ENCODE results near the gene ORM2. TPM values are rescaled to one million over a fixed set of nuclear protein-coding genes. Genes with fewer than 3 reads are reported as not detected.

ORM2 gene
- total RNA-seq, 2 experiments from 2014 or later, result not detected

- DNase-seq, result no peak
- Mint-ChIP-seq H3K9me3 (no peaks in the 10 kb centered on the region), H3K27me3 (no peaks in the 10 kb centered on the region), H3K27ac (no peak overlapping the region), H3K4me1 (peaks cover 25% of the 10 kb centered on the region), H3K36me3 (ENCODE audit: low read depth) (peaks cover 93% of the 10 kb centered on the region), H3K4me3 (no peak overlapping the region)
- ChIA-PET POLR2A (interaction anchor here (3.1 kb wide), 1 partner anchor 42 kb away, joined by 16 read pairs; the partner anchor contains the start of gene AKNA), CTCF (interaction anchor here (1.9 kb wide), 1 partner anchor 41 kb away, joined by 4 read pairs; no protein-coding TSS in a partner anchor)
Observed at GRCh38 chr9:114344692-114345091, 15.0 kb downstream of the ORM2 start.

GRCh38 chr9:114345493-114346065, 15.9 kb downstream of the ORM2 start:
- H3K9me3 Mint-ChIP-seq, result no peaks in the 10 kb centered on the region
- DNase-seq, result no peak
- H3K27me3 Mint-ChIP-seq, result no peaks in the 10 kb centered on the region
- CTCF ChIA-PET, result no interaction called here
- H3K27ac Mint-ChIP-seq, result no peak overlapping the region
- POLR2A ChIA-PET, result interaction anchor here (0.7 to 3.1 kb wide), 4 partner anchors 9 to 42 kb away, joined by 3 to 16 read pairs (median 3); partner anchors contain the start of gene AKNA
- peaks cover 93% of the 10 kb centered on the region for H3K36me3 Mint-ChIP-seq (ENCODE audit: low read depth)
- H3K4me3 Mint-ChIP-seq, result no peak overlapping the region
- peaks cover 34% of the 10 kb centered on the region for H3K4me1 Mint-ChIP-seq

- no peaks in the 10 kb centered on the region for H3K27me3 Mint-ChIP-seq
- no peaks in the 10 kb centered on the region for H3K9me3 Mint-ChIP-seq
- no peak for DNase-seq
- H3K4me1 Mint-ChIP-seq, result peaks cover 39% of the 10 kb centered on the region
- H3K27ac Mint-ChIP-seq, result peak overlapping the region; percentile 31
- POLR2A ChIA-PET, result interaction anchor here (0.7 to 1.4 kb wide), 3 partner anchors 10 to 23 kb away, joined by 3 read pairs; no protein-coding TSS in a partner anchor
- CTCF ChIA-PET, result no interaction called here
- no peak overlapping the region for H3K4me3 Mint-ChIP-seq
- H3K36me3 Mint-ChIP-seq (ENCODE audit: low read depth), result peaks cover 93% of the 10 kb centered on the region
Observed at GRCh38 chr9:114346146-114346545, 16.5 kb downstream of the ORM2 start.

- Mint-ChIP-seq H3K36me3 (ENCODE audit: low read depth) (peaks cover 92% of the 10 kb centered on the region), H3K4me1 (peaks cover 45% of the 10 kb centered on the region), H3K27ac (peak overlapping the region; percentile 91), H3K27me3 (no peaks in the 10 kb centered on the region), H3K9me3 (no peaks in the 10 kb centered on the region), H3K4me3 (no peak overlapping the region)
- no peak for DNase-seq
- ChIA-PET CTCF (no interaction called here), POLR2A (interaction anchor here (1.0 to 1.4 kb wide), 3 partner anchors 9 to 37 kb away, joined by 3 to 6 read pairs (median 3); no protein-coding TSS in a partner anchor)
Observed at GRCh38 chr9:114347675-114348074, 18.0 kb downstream of the ORM2 start.

GRCh38 chr9:114348261-114348905, 18.7 kb downstream of the ORM2 start:
- no peak for DNase-seq
- ChIA-PET POLR2A (interaction anchor here (0.8 to 9.1 kb wide), 5 partner anchors 12 to 38 kb away, joined by 3 to 115 read pairs (median 3); partner anchors contain the start of gene AKNA), CTCF (interaction anchor here (1.1 to 1.4 kb wide), 2 partner anchors 31 to 37 kb away, joined by 3 to 4 read pairs; no protein-coding TSS in a partner anchor)
- Mint-ChIP-seq H3K9me3 (no peaks in the 10 kb centered on the region), H3K27ac (peak overlapping the region; percentile 91), H3K4me3 (no peak overlapping the region), H3K4me1 (peaks cover 48% of the 10 kb centered on the region), H3K36me3 (ENCODE audit: low read depth) (peaks cover 90% of the 10 kb centered on the region), H3K27me3 (no peaks in the 10 kb centered on the region)

- POLR2A ChIA-PET, result interaction anchor here (0.5 to 9.1 kb wide), 5 partner anchors 17 to 37 kb away, joined by 3 to 115 read pairs (median 3); partner anchors contain the start of gene AKNA
Observed at GRCh38 chr9:114348906-114349482, 19.3 kb downstream of the ORM2 start.

GRCh38 chr9:114349713-114350480, 20.2 kb downstream of the ORM2 start:
- CTCF ChIA-PET, result interaction anchor here (1.4 kb wide), 1 partner anchor 10 kb away, joined by 4 read pairs; no protein-coding TSS in a partner anchor
- Mint-ChIP-seq H3K4me1 (peaks cover 50% of the 10 kb centered on the region), H3K9me3 (no peaks in the 10 kb centered on the region), H3K27me3 (no peaks in the 10 kb centered on the region), H3K4me3 (no peak overlapping the region), H3K27ac (peak overlapping the region; percentile 91), H3K36me3 (ENCODE audit: low read depth) (peaks cover 84% of the 10 kb centered on the region)
- POLR2A ChIA-PET, result interaction anchor here (0.7 to 9.1 kb wide), 8 partner anchors 10 to 36 kb away, joined by 3 to 115 read pairs (median 5); partner anchors contain the start of gene AKNA
- no peak for DNase-seq

More at GRCh38 chr9:114348906-114349482, 19.3 kb downstream of the ORM2 start:
- Mint-ChIP-seq H3K4me3 (no peak overlapping the region), H3K9me3 (no peaks in the 10 kb centered on the region), H3K4me1 (peaks cover 52% of the 10 kb centered on the region), H3K36me3 (ENCODE audit: low read depth) (peaks cover 88% of the 10 kb centered on the region), H3K27me3 (no peaks in the 10 kb centered on the region), H3K27ac (peak overlapping the region; percentile 91)
- CTCF ChIA-PET, result interaction anchor here (1.1 to 1.4 kb wide), 2 partner anchors 30 to 36 kb away, joined by 3 to 4 read pairs; no protein-coding TSS in a partner anchor
- peak; percentile 75 for DNase-seq

- Mint-ChIP-seq H3K27me3 (no peaks in the 10 kb centered on the region), H3K4me1 (peaks cover 50% of the 10 kb centered on the region), H3K4me3 (no peak overlapping the region), H3K9me3 (no peaks in the 10 kb centered on the region), H3K36me3 (ENCODE audit: low read depth) (peaks cover 77% of the 10 kb centered on the region), H3K27ac (peak overlapping the region; percentile 91)
- no peak for DNase-seq
- ChIA-PET POLR2A (interaction anchor here (0.7 to 9.1 kb wide), 5 partner anchors 14 to 35 kb away, joined by 3 to 115 read pairs (median 7); partner anchors contain the start of gene AKNA), CTCF (interaction anchor here (1.4 kb wide), 1 partner anchor 11 kb away, joined by 4 read pairs; no protein-coding TSS in a partner anchor)
Observed at GRCh38 chr9:114350636-114351401, 21.1 kb downstream of the ORM2 start.

- CTCF ChIA-PET, result interaction anchor here (0.7 to 2.4 kb wide), 3 partner anchors 11 to 14 kb away, joined by 3 to 9 read pairs (median 4); no protein-coding TSS in a partner anchor
- Mint-ChIP-seq H3K27ac (peak overlapping the region; percentile 11), H3K36me3 (ENCODE audit: low read depth) (peaks cover 77% of the 10 kb centered on the region), H3K4me3 (no peak overlapping the region), H3K27me3 (no peaks in the 10 kb centered on the region), H3K4me1 (peaks cover 54% of the 10 kb centered on the region), H3K9me3 (no peaks in the 10 kb centered on the region)
- POLR2A ChIA-PET, result interaction anchor here (2.8 to 9.1 kb wide), 2 partner anchors 11 to 34 kb away, joined by 20 to 115 read pairs; partner anchors contain the start of gene AKNA
- DNase-seq, result no peak
Observed at GRCh38 chr9:114351932-114352331, 22.3 kb downstream of the ORM2 start.

- DNase-seq, result no peak
- Mint-ChIP-seq H3K27ac (no peak overlapping the region), H3K4me1 (peaks cover 46% of the 10 kb centered on the region), H3K4me3 (no peak overlapping the region), H3K27me3 (no peaks in the 10 kb centered on the region), H3K36me3 (ENCODE audit: low read depth) (peaks cover 75% of the 10 kb centered on the region), H3K9me3 (no peaks in the 10 kb centered on the region)
- ChIA-PET CTCF (no interaction called here), POLR2A (interaction anchor here (0.6 to 9.1 kb wide), 4 partner anchors 11 to 30 kb away, joined by 3 to 115 read pairs (median 6); partner anchors contain the start of gene AKNA)
Observed at GRCh38 chr9:114355821-114356220, 26.2 kb downstream of the ORM2 start.

GRCh38 chr9:114356792-114357191, 27.1 kb downstream of the ORM2 start:
- ChIA-PET POLR2A (interaction anchor here (1.2 to 9.1 kb wide), 3 partner anchors 11 to 29 kb away, joined by 5 to 115 read pairs (median 8); partner anchors contain the start of gene AKNA), CTCF (interaction anchor here (0.6 kb wide), 1 partner anchor 17 kb away, joined by 3 read pairs; no protein-coding TSS in a partner anchor)

More at GRCh38 chr9:114356792-114357191, 27.1 kb downstream of the ORM2 start:
- Mint-ChIP-seq H3K27me3 (no peaks in the 10 kb centered on the region), H3K27ac (no peak overlapping the region), H3K36me3 (ENCODE audit: low read depth) (peaks cover 77% of the 10 kb centered on the region), H3K9me3 (no peaks in the 10 kb centered on the region), H3K4me3 (no peak overlapping the region), H3K4me1 (peaks cover 49% of the 10 kb centered on the region)
- DNase-seq, result no peak
